GM12891 (cell line): ENCODE data around the gene SLC6A8.

Experiments
- DNase-seq: peaks from one replicate; pipeline ENCODE4 v3.0.0; 2011; ENCODE audit warnings: low spot score; ENCODE audit not compliant: insufficient read length
- FAIRE-seq: peaks from 2 replicates; lab custom pipeline; 2011; peaks lifted over from hg19 to GRCh38; lab: Jason Lieb, UNC
- PAX5 ChIP-seq: IDR thresholded peaks from 2 replicates; pipeline ENCODE4 v1.6.1; 2011; ENCODE audit warnings: low read length, moderate library complexity, mild to moderate bottlenecking; ENCODE audit not compliant: insufficient read depth, severe bottlenecking
- POLR2A ChIP-seq: IDR thresholded peaks from 2 replicates; pipeline ENCODE4 v1.6.1; 2011; ENCODE audit warnings: low read depth, low read length, control low read depth
- POLR2AphosphoS5 ChIP-seq: IDR thresholded peaks from 2 replicates; pipeline ENCODE4 v1.6.1; 2011; ENCODE audit warnings: low read depth, low read length, control low read depth
- POU2F2 ChIP-seq: IDR thresholded peaks from 2 replicates; pipeline ENCODE4 v1.6.1; 2011; ENCODE audit warnings: low read depth, mild to moderate bottlenecking, control low read depth, low read length, moderate library complexity
- SPI1 ChIP-seq: IDR thresholded peaks from 2 replicates; pipeline ENCODE4 v1.6.1; 2011; ENCODE audit warnings: low read depth, low read length, control low read depth
- TAF1 ChIP-seq: IDR thresholded peaks from 2 replicates; pipeline ENCODE4 v1.6.1; 2011; ENCODE audit warnings: low read depth, low read length, control low read depth

Gene SLC6A8

GRCh38 chrX:153732401-153732800 is 44.7 kb downstream of the SLC6A8 start:
- FAIRE-seq (no peak), DNase-seq (no peak)
- TF ChIP-seq POU2F2 (no peak), SPI1 (no peak), PAX5 (no peak), POLR2A (no peak), POLR2AphosphoS5 (no peak), TAF1 (no peak)

DNA sequence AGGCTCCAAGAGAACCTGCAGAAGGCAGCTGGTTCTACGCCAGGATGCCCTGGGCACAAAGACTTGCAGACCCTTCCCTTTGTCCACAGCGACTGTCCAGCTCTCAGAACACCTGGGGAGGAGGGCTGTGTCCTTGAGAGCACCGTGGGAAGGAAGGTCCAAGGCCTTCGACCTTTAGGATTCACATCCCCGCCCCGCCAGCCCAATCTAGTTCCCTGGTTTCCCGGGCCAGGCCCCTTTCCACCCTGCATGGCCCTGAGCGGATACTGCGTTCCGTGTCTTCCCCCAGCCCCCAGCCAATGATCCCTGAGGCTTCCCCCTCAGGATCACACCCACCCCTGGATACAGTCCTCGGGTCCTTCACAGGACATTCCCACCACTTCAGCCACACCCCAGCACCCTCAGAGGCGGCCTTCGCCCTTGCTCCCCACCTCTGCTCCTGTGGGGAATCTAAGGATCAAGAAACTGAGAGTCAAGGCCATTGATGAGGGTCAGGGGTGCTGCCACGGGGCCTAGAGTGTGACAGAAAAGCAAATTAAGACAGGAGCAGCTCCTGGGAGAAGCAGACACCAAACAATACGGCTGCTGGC is 46.0 kb downstream of the SLC6A8 start:
- DNase-seq (no peak), FAIRE-seq (no peak)
- TF ChIP-seq PAX5 (no peak), POLR2AphosphoS5 (no peak), TAF1 (no peak), POU2F2 (no peak), POLR2A (no peak), SPI1 (no peak)

GRCh38 chrX:153734871-153735270 is 47.1 kb downstream of the SLC6A8 start:
- FAIRE-seq = no peak
- no peak for DNase-seq
- TF ChIP-seq POU2F2 (no peak), POLR2A (no peak), PAX5 (no peak), SPI1 (no peak)

- no peak for DNase-seq
- 0 out of 2 replicates have a peak, but pooled peaks have one; percentile 13 for TF ChIP-seq POU2F2
- TF ChIP-seq TAF1 = no peak
- TF ChIP-seq SPI1 = no peak
- FAIRE-seq = peak; percentile 95
Measured at GRCh38 chrX:153735274-153735673, 47.5 kb downstream of the SLC6A8 start.

DNA sequence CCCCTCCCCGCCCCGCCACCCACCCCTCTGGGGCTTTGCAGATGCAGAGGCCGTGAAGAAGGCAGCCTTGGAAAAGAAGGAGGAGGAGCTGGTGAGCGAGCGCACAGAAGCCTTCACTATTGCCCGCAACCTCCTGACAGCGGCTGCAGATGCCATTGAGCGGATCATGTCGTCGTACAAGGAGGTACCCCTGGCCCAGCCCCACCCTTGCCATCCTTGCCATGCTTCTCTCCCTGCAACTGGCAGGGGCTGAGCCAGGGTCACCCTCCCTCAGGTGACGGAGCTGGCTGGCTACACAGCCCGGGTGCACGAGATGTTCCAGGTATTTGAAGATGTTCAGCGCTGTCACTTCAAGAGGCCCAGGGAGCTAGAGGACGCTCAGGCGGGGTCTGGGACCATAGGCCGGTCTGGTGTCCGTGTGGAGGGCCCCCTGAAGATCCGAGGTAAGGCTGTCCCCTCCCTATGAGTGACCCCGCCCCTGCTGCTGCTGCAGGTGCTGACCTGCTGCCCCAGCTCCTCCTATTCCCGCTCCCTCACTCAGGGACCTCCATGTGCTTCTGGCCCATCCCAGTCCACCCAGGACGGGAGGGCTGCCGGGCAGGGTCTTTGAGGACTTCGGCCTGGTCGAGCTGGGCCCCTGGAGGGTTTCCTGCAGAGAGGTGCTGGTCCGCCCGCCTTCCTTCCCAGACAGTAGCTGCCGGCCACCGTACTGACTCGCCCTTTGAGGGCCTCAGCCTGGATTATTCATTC is 48.5 kb downstream of the SLC6A8 start:
- FAIRE-seq (no peak), DNase-seq (no peak)
- TF ChIP-seq SPI1 (no peak), PAX5 (no peak), POLR2A (no peak), TAF1 (no peak)

- no peak for TF ChIP-seq TAF1
- no peak for TF ChIP-seq SPI1
- TF ChIP-seq POU2F2 = no peak
- no peak for TF ChIP-seq POLR2AphosphoS5
- FAIRE-seq (peak; percentile 13), DNase-seq (no peak)
Measured at GRCh38 chrX:153736871-153737441, 49.2 kb downstream of the SLC6A8 start.

- FAIRE-seq (no peak), DNase-seq (no peak)
- TF ChIP-seq TAF1 = no peak
- no peak for TF ChIP-seq POU2F2
- TF ChIP-seq POLR2AphosphoS5 = no peak
- no peak for TF ChIP-seq PAX5
- TF ChIP-seq SPI1 = no peak
- no peak for TF ChIP-seq POLR2A
Measured at GRCh38 chrX:153738056-153738605, 50.4 kb downstream of the SLC6A8 start.

GRCh38 chrX:153739754-153740486 is 52.2 kb downstream of the SLC6A8 start:
- no peak for DNase-seq
- FAIRE-seq = no peak
- TF ChIP-seq POLR2AphosphoS5 (no peak), PAX5 (no peak), POLR2A (no peak), SPI1 (no peak), TAF1 (no peak), POU2F2 (no peak)

DNA sequence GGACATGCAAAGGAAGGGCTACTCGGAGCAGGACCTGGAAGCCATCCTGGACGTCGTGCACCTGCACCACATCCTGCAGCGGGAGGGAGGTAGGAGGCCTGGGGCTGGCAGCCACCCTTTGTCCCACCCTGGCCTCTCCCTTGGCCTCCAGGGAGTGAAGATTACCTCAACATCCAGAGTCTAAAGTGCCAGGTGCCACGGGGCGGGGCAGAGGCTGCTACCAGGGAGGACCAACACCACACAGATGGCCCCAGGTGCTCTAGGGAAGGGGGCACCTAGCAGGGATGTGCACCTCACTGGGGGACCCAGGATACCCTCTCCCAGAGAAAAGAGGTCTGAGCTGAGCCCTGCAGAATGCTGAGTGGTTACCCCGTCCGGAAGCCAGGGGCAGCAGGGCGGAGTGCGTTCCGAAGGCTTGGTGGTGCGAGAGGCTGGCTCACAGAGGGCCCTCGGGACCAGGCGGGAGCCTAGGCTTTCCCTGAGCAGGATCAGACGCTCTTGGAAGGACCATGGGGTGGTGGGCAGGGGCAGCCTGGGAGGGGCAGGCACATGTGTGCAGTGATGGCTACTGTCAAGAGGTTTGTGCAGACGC is 53.0 kb downstream of the SLC6A8 start:
- DNase-seq (no peak), FAIRE-seq (peak; percentile 72)
- TF ChIP-seq POU2F2 (no peak), POLR2AphosphoS5 (no peak), PAX5 (no peak), POLR2A (no peak), SPI1 (no peak), TAF1 (no peak)
